ENCODE measurements around the gene AFF3.

AFF3 gene

DNA sequence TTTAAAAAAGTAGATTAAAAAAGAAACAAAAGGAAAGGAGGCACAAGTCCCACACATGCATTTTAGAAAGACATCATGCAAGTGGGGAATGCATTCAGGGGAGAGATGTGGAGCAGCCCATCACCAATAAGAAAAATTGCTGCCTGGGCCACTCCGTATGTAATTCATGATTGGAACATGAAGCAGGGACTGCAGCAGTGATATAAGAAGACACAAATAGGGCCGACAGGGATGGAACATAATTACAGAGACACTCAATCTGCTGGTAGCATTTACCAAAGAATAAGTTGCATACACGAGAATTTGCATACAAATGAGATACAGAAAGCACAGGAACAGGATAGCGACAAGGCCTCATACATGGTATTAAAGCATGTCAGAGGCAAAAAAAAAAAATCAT lies 6.5 kb upstream of the AFF3 start:
- TF ChIP-seq, protein P1, sequence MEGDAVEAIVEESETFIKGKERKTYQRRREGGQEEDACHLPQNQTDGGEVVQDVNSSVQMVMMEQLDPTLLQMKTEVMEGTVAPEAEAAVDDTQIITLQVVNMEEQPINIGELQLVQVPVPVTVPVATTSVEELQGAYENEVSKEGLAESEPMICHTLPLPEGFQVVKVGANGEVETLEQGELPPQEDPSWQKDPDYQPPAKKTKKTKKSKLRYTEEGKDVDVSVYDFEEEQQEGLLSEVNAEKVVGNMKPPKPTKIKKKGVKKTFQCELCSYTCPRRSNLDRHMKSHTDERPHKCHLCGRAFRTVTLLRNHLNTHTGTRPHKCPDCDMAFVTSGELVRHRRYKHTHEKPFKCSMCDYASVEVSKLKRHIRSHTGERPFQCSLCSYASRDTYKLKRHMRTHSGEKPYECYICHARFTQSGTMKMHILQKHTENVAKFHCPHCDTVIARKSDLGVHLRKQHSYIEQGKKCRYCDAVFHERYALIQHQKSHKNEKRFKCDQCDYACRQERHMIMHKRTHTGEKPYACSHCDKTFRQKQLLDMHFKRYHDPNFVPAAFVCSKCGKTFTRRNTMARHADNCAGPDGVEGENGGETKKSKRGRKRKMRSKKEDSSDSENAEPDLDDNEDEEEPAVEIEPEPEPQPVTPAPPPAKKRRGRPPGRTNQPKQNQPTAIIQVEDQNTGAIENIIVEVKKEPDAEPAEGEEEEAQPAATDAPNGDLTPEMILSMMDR (IDR thresholded peaks at IDR 0.05; ENCODE audit: low read depth, low read length) = no peak
- no peak for DNase-seq (ENCODE audit: extremely low read depth, low read depth)

DNA sequence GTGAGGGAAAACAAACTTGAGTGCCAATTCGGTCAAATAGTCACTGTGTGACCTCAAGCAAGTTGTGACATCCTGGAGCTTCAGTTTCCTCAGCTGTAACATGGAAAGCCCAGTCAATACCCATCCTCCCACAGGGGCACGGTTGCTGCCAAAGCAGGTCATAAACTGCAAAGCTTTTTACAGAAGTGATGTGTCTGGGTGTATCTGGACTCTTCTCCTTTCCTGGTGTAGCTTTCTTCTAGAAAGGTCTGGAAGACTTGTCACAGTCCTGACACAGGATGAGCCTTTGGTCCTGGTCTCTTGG lies 4.2 kb upstream of the AFF3 start:
- TF ChIP-seq, protein P1 (IDR thresholded peaks at IDR 0.05; ENCODE audit: low read depth, low read length) = no peak
- DNase-seq (ENCODE audit: extremely low read depth, low read depth) = no peak

DNA sequence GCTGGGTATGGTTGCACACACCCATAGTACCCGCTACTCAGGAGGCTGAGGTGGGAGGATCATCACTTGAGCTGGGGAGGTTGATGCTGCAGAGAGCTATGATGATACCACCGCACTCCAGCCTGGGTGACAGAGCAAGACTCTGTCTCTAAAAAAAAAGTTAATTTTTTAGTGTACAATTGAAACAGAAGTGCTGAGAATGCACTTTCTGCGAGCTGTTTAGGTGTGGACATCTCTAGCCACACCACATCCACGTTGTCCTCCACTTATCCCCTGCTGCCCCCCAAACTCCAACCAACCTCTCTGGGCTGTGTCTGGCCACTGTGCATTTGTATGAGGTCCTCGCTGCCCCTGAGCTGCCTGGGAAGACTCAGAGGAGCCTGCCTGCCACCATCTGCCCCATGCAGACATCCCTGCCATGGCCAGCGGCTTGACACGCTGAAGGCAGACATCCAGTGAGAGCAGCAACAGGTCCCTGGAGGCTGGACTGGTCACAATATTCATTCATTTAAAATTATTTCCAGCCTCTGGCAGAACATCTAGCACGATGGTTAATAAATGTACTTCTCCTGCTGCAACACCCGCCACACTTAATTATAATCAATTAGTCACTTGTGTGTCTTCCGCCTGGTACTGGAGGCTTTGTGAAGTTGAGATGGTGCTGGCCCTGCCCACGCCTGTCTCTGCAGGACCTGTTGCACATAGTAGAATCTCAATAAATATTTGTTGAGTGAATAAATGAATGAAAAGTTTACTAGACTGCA lies 3.7 kb upstream of the AFF3 start:
- TF ChIP-seq, protein P1 (IDR thresholded peaks at IDR 0.05; ENCODE audit: low read depth, low read length) = no peak
- DNase-seq (ENCODE audit: extremely low read depth, low read depth) = no peak

DNA sequence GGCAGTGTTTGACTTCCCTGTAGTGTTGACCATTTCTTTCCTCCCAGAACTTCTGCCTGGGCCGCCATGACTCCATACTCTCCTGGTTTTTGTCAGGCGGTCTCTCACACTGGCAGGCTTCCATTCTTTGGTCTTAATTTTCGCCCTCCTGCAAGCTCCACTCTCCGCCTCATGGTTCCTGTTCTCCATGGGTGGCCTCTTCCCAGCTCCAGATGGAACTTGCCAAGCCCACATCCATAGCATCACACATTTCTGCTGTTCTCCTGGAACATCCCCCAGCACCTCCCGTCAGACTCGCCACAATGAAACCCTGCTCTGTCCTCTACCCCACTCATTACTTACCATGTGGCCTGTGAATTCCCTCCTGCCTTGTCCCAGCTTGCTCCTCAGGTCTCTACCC lies 896 bp upstream of the AFF3 start:
- no peak for DNase-seq (ENCODE audit: extremely low read depth, low read depth)

DNA sequence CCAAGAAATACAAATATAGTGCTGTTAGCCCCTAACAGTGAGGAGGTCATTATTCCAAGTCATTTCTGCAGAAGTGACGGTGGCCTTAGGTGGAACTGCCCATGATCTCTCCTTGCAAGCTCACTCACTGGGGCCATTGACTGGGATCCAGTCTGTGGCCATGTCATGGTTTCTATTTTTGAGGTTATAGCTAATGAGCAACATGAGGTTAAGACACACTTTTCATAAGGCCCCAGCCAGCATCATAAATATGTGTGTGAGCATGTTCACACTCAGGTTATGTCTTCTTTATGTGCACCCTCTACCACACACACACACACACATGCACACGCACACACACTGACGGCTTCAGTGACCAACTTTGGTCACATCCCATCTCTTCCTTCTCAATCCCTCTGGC lies 484 bp downstream of the AFF3 start:
- TF ChIP-seq, protein P1 (IDR thresholded peaks at IDR 0.05; ENCODE audit: low read depth, low read length) = no peak
- DNase-seq (ENCODE audit: extremely low read depth, low read depth) = no peak

More for the DNA sequence above, 896 bp upstream of the AFF3 start:
- TF ChIP-seq, protein P1 (IDR thresholded peaks at IDR 0.05; ENCODE audit: low read depth, low read length) = no peak

DNA sequence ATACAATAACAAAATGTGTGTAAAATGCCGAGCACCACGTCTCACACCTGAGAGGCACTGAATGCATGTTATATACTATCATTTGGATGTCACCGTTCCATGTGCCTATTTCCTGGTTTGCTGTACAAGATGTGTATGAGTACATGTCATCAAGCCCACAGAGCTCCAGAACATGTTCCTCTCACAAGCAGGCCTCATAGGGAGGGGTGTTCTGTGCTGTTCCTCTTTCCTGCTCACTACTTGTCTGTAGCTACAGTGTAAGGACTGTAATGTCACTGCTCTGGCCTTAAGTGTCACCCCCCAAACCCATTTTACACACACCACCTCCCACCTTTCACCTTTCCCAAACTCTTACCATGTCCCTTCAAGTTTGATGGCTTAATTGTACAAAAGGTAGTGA lies 1.8 kb downstream of the AFF3 start:
- no peak for DNase-seq (ENCODE audit: extremely low read depth, low read depth)
- TF ChIP-seq, protein P1 (IDR thresholded peaks at IDR 0.05; ENCODE audit: low read depth, low read length) = no peak

DNA sequence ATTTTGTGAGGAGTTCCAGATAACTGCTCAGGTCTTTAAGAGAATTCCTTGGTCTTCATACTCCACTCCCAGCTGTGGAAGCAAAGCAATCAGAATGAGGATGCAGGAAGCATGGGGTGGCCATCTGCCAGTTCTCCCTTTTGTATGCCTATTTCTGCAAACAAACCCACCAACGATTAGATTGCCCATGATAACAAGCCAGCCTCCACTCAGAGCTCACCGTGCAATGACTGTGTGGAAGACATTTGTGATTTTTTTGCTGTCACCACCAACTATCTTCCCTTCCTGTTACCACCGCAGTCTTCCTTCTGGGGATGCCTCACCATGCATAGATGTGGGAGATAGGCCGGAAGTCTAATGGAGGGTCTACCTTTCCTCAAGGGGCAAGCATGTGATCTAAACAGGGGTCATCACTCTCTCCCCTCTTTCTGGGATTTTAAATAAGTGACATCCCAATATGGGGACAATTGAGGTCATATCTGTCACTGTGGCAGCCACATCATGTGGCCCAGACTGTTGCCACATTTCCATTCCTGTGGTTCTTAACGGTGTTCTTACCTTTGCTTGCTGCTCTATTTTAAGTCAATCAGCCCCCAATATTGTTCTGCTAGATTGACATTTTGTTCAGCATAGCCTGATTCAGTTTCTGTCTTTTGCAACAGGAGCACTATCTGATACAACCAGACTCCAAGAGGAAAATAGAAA lies 4.4 kb downstream of the AFF3 start:
- no peak for DNase-seq (ENCODE audit: extremely low read depth, low read depth)

More for the DNA sequence above, 4.4 kb downstream of the AFF3 start:
- TF ChIP-seq, protein P1 (IDR thresholded peaks at IDR 0.05; ENCODE audit: low read depth, low read length) = no peak

Data from AG09319 (cell line).